Heart left ventricle (tissue), 16 donors: Measurements from ENCODE around the gene DGKG. TPM values are rescaled to one million over a fixed set of nuclear protein-coding genes. Genes with fewer than 3 reads are reported as not detected.

Experiments
- ATAC-seq, 4 donors: fragments of 200-7000 bp; cut with Tn5 transposase; one replicate each; pipeline ENCODE4 v1.9.1; 2020 to 2022; ENCODE audit warnings: moderate library complexity in 4 of 4, mild to moderate bottlenecking in 3 of 4, moderate number of reproducible peaks in 1 of 4
- DNase-seq, 5 donors: peaks; one replicate each; pipeline ENCODE4 v3.0.0-alpha.2; 2020
- H3K27ac ChIP-seq, 12 donors: fragments of 200-600 bp; sonication (generic) in 4 of 12; one replicate each; pipeline versions ENCODE4 v1.5.0 to v1.8.0; 2016 to 2022; ENCODE audit warnings: mild to moderate bottlenecking in 2 of 12
- H3K27me3 ChIP-seq, 9 donors: fragments of 200-600 bp; sonication (generic) in 2 of 9; one replicate each; pipeline versions ENCODE4 v1.5.1 to v1.8.0; 2016 to 2022; ENCODE audit warnings: mild to moderate bottlenecking in 3 of 9
- H3K36me3 ChIP-seq, 9 donors: fragments of 200-600 bp; sonication (generic) in 2 of 9; one replicate each; pipeline versions ENCODE4 v1.5.0 to v1.8.0; 2018 to 2022; ENCODE audit warnings: mild to moderate bottlenecking in 2 of 9
- H3K4me1 ChIP-seq, 12 donors: fragments of 200-600 bp; sonication (generic) in 4 of 12; one replicate each; pipeline versions ENCODE4 v1.5.0 to v1.8.0; 2016 to 2022; ENCODE audit warnings: mild to moderate bottlenecking in 3 of 12
- H3K4me3 ChIP-seq, 12 donors: fragments of 200-600 bp; sonication (generic) in 4 of 12; one replicate each; pipeline versions ENCODE4 v1.5.0 to v1.8.0; 2017 to 2022; ENCODE audit warnings: mild to moderate bottlenecking in 9 of 12, moderate library complexity in 4 of 12
- H3K9me3 ChIP-seq, 12 donors: fragments of 200-600 bp; sonication (generic) in 4 of 12; one replicate each; pipeline versions ENCODE4 v1.5.0 to v1.8.0; 2016 to 2022; ENCODE audit warnings: mild to moderate bottlenecking in 1 of 12
- POLR2A ChIP-seq, 2 donors: fragments of 450-650 bp; IDR thresholded peaks; one replicate each; pipeline ENCODE4 v1.6.1; 2017; ENCODE audit warnings: antibody characterized with exemption in 2 of 2, mild to moderate bottlenecking in 2 of 2, moderate library complexity in 2 of 2
- WGBS, 4 donors: extraction: QIAGEN DNeasy Blood & Tissue Kit in 2 of 4; methylation state at CpG; one replicate each; pipeline versions ENCODE4 v1.1.5 to v1.1.7; 2013 to 2018; 5-methylcytosine and 5-hydroxymethylcytosine counted together
- intact Hi-C, 10 donors: fragments of 100-400 bp; cut with DNase I; formaldehyde crosslinking; loops; one replicate each; pipeline versions ENCODE4 v1.11.1 to v1.14.2; 2022
- polyA plus RNA-seq, 2 donors: library from polyadenylated mRNA; stranded (reverse); fragments of 200-250 nt; gene quantifications; one replicate each; pipeline ENCODE4 v1.2.3, GENCODE V29; 2013
- total RNA-seq, 9 donors: library from RNA; depleted of rRNA in 2 of 9; stranded (reverse); fragments of >200 nt in 2 of 9; fragmentation: NEBNext Ultra II Directional in 3 of 9; extraction: Animal tissue kit (Norgen Biotek cat#: 25700) in 3 of 9; gene quantifications; one replicate each; pipeline versions ENCODE4 v1.1.0 to v1.2.4, GENCODE V29; 2016 to 2023
- TF ChIP-seq, protein P1 (sequence below), 12 donors: fragments of 200-600 bp; sonication (generic) in 4 of 12; IDR thresholded peaks; one replicate each; pipeline versions ENCODE4 v1.5.0 to v1.8.0; 2018 to 2022; ENCODE audit warnings: antibody characterized with exemption in 12 of 12, mild to moderate bottlenecking in 5 of 12
- donor health status: ischemic (EF 13 %, LVEDD 7.1; RV severe dilation, severe dysfunction).
- donor health status: healthy with polysubstance abuse.
- donor health status: DM: no; HTN: yes; CAD: no.
- donor health status: DM: no; HTN: no; CAD: no.
- donor health status: ischemic (EF 25% LVEDD 6.9; RV normal size, moderate dysfunction).
- donor health status: ischemic (EF 25% LVEDD 5.7; RV mildly dilated, moderate dysfunction).
- donor health status: healthy.
- donor health status: DM: yes; HTN: yes; CAD: no.
- donor health status: ischemic (EF 35%, LVEDD 5.7; RV mildly dilated, moderate dysfunction).
- donor health status: nonischemic (EF 11% LVEDD 7.7; RV severe dilation, severe dysfunction).
- donor health status: DM: yes; HTN: yes; CAD: no.
- donor health status: PGD.
- donor health status: ischemic (EF 29% LVEDD 5.4; RV normal size, mild dysfunction).
- donor health status: nonischemic (EF 23%, LVEDD 6.1; RV moderate dilation, normal function).

DGKG gene
- total and polyA plus RNA-seq, 11 donors: 9.0 to 59.3 (median 32.0) TPM

DNA sequence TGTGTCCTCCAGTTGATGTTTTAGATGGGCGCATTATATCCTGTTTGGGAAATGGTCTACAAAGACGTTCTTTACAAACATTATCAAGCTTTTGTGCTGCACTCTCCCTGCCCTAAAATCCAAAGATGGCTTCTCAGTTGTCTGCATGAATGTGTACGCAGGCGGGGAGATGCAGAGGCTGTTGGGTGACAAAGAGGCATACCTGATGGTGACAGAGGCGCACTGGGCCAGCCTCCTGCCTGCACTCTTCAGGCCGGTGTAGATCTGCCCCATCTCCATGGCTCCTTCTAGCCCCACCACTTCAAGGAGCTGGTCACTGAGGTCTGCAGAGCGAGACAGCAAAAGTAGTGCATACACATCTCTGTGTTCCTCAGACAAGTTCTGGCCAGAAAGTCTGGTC lies 197.3 kb downstream of the DGKG start:
- TF ChIP-seq, protein P1, sequence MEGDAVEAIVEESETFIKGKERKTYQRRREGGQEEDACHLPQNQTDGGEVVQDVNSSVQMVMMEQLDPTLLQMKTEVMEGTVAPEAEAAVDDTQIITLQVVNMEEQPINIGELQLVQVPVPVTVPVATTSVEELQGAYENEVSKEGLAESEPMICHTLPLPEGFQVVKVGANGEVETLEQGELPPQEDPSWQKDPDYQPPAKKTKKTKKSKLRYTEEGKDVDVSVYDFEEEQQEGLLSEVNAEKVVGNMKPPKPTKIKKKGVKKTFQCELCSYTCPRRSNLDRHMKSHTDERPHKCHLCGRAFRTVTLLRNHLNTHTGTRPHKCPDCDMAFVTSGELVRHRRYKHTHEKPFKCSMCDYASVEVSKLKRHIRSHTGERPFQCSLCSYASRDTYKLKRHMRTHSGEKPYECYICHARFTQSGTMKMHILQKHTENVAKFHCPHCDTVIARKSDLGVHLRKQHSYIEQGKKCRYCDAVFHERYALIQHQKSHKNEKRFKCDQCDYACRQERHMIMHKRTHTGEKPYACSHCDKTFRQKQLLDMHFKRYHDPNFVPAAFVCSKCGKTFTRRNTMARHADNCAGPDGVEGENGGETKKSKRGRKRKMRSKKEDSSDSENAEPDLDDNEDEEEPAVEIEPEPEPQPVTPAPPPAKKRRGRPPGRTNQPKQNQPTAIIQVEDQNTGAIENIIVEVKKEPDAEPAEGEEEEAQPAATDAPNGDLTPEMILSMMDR (IDR thresholded peaks at IDR 0.05): no peak
- TF ChIP-seq POLR2A (IDR thresholded peaks at IDR 0.05): no peak
- Histone ChIP-seq H3K9me3 (no peaks in the 10 kb centered on the region), H3K36me3 (peaks cover 0 to 39% (median 7%) of the 10 kb centered on the region in 9 donors), H3K4me1 (peaks cover 0 to 9% (median 0%) of the 10 kb centered on the region in 12 donors), H3K4me3 (no peak overlapping the region), H3K27me3 (no peaks in the 10 kb centered on the region), H3K27ac (no peak overlapping the region)
- no peak for ATAC-seq
- intact Hi-C loops: no loop called here
- 86 to 92% (median 90%) methylated on average over 6 to 7 of the region's 7 CpGs for WGBS, 4 donors
- no peak for DNase-seq

DNA sequence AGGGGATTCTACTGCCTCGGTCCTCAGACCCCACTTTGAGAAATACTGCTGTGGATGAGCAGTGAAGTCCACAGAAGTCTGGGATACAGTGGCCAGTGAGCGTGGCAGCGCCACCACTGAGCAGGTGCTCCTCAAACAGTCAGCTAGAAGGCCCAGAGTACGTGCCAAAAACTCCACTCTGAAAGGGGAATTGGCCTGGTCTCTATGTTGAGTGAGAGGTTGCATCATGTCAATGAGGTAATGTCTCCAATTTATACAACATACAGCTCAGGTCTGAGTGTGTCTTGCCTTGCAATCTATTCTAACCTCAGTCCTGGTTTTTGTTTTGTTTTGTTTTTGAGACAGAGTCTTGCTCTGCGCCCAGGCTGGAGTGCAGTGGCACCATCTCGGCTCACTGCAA lies 199.8 kb downstream of the DGKG start:
- peak in 2 of 5 donors; percentile 19 to 33 for DNase-seq

DNA sequence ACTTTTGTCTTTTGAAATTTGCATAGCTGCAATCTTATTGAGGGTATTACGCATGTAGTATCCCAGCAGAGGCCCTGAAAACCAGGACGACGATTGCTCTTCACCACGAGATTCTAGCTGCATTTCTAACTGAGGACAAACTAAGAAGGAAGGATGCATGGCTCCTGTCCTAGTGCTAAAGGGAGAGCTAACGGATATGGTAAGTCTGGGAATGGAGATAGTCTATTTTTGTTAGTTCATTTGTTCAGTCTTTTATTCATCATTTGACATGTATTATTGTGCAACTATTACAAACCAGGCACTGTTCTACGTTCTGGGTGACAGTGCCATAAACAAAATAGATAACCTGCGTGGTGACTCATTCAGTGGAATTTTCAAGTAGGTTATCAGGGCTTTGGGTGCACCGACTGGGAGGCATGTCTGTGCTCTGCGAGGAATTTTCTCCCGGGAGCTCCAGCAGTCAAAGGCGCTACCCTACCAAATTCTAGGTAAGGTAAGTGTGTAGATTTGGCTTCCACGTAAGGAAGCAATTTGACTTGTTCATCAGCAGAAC lies 201.3 kb downstream of the DGKG start:
- no peaks in the 10 kb centered on the region for H3K9me3 ChIP-seq
- H3K27me3 ChIP-seq: no peaks in the 10 kb centered on the region
- H3K27ac ChIP-seq: no peak overlapping the region
- TF ChIP-seq, protein P1 (IDR thresholded peaks at IDR 0.05): no peak
- TF ChIP-seq POLR2A (IDR thresholded peaks at IDR 0.05): no peak
- no peak overlapping the region for H3K4me3 ChIP-seq
- WGBS, 4 donors: 67 to 73% (median 70%) methylated on average over 12 of the region's 12 CpGs
- intact Hi-C loops: no loop called here
- H3K36me3 ChIP-seq: peaks cover 0 to 42% (median 7%) of the 10 kb centered on the region in 9 donors
- DNase-seq: no peak
- H3K4me1 ChIP-seq: peaks cover 0 to 5% (median 0%) of the 10 kb centered on the region in 12 donors
- ATAC-seq: no peak

More for the DNA sequence above, 199.8 kb downstream of the DGKG start:
- intact Hi-C loops: no loop called here
- peaks cover 0 to 5% (median 0%) of the 10 kb centered on the region in 12 donors for H3K4me1 ChIP-seq
- WGBS, 4 donors: 85 to 93% (median 91%) methylated on average over 6 of the region's 6 CpGs
- H3K27me3 ChIP-seq: no peaks in the 10 kb centered on the region
- H3K9me3 ChIP-seq: no peaks in the 10 kb centered on the region
- H3K4me3 ChIP-seq: no peak overlapping the region
- H3K27ac ChIP-seq: no peak overlapping the region
- TF ChIP-seq POLR2A (IDR thresholded peaks at IDR 0.05): no peak
- TF ChIP-seq, protein P1 (IDR thresholded peaks at IDR 0.05): no peak
- peak; percentile 51 to 83 (median 65) for ATAC-seq
- peaks cover 0 to 42% (median 7%) of the 10 kb centered on the region in 9 donors for H3K36me3 ChIP-seq

DNA sequence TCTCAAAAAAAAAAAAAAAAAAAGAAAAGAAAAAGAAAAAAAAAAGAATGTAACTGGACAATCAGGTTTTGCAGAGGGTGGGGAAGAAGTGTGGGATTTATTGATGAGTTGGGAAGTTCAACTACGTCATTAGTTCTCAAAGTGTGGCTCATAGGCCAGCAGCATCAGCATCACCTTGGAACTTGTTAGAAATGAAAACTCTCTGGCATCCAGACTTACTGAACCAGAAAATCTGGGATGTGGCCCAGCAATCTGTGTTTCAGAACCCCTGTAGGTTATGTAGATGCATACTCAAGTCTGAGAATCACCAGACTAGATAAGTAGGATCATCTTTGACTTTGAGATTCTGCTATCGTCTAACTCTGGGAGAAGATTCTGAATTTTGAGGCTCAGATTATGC lies 207.4 kb downstream of the DGKG start:
- 92 to 98% (median 95%) methylated on average over 2 of the region's 2 CpGs for WGBS, 4 donors

More for the DNA sequence above, 207.4 kb downstream of the DGKG start:
- Histone ChIP-seq H3K4me1 (peaks cover 0 to 26% (median 0%) of the 10 kb centered on the region in 12 donors), H3K36me3 (peaks cover 0 to 8% (median 2%) of the 10 kb centered on the region in 9 donors), H3K27ac (no peak overlapping the region), H3K9me3 (no peaks in the 10 kb centered on the region), H3K27me3 (no peaks in the 10 kb centered on the region), H3K4me3 (no peak overlapping the region)
- intact Hi-C loops: no loop called here
- TF ChIP-seq POLR2A (IDR thresholded peaks at IDR 0.05): no peak
- TF ChIP-seq, protein P1 (IDR thresholded peaks at IDR 0.05): no peak
- no peak for DNase-seq
- no peak for ATAC-seq
